ENCODE data around the gene UBE2Q2. TPM values are rescaled to one million over a fixed set of nuclear protein-coding genes. Genes with fewer than 3 reads are reported as not detected.
"Not testable (repeated sequence)": the region's sequence is repeated elsewhere in the genome, so short reads cannot be mapped to it uniquely, and the experiment has no call there.

UBE2Q2 gene
- total RNA-seq, 1 donor from 2014 or later, result 37.0 TPM

DNA sequence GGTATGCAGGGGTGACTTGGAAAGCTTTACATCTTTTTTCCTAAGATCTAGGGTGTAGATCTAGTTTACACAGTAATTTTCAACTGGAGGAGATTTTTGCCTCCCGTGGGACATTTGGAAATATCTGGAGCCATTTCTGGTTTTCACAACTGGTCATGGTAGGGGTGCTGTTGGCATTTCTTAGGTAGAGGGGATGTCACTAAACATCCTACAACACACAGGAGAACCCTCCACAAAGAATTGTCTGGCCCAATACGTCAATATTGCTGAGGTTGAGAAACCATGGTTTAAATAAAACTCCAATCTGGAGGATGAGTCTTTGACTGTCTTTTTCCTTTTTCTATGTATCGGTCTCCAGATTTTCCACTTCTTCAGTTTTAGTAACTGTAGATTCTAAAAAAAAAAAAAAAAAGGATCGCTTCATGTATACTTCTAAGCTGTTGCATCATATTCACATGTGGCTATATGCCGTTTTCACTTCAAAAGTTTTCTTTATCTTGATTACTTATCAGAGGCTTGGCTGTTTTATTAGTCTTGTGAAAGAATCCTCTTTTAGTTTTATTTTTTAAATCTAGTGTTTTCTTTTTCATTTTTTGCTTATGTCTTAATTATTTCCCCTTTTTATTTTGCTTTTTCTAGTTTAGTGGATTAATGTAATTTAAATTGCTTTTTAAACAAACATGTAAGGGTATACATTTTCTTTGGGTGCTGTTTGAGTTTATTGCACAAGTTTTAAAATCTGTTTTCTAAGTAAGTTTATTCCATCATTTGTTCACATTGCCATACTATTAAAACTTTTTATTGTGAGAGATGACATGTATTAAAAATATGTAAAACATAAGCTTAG, 21.2 kb downstream of the UBE2Q2 start:
- intact Hi-C loops (cut with micrococcal nuclease), result no loop called here

DNA sequence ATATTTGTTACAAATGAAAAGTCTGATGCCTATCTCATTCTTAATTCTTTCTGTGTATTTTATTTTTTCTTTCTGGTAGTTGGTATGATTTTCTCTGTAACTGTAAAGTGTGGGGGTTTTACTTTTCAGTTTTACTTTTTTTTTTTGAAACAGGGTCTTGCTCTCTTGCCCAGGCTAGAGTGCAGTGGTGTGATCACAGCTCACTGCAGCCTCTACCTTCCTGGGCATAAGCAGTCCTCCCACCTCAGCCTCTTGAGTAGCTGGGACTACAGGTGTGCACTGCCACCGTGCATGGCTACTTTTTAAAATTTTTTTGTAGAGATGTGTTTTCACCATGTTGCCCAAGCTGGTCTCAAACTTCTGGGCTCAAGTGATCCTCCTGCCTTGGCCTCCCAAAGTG, 22.8 kb downstream of the UBE2Q2 start:
- intact Hi-C loops (cut with micrococcal nuclease), result not testable (repeated sequence)

DNA sequence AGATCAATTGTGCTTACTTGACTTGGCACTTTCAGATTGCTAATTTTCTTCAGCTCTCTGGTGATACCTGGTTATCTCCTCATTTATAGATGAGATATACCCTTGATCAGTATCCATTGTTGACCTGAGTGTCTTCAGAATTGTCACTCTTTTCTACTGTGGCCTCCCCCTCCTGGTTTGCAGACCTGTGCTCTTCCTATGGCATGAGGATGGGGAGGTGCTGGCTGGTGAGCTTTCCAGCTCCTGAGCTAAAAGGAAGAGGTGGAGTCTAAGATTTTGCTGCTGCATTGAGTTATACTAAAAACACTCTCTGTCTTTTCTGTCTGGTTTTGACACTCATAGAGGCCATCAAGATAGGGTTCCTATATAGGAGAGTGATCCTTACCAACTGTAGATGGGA, 23.7 kb downstream of the UBE2Q2 start:
- intact Hi-C loops (cut with micrococcal nuclease), result no loop called here

DNA sequence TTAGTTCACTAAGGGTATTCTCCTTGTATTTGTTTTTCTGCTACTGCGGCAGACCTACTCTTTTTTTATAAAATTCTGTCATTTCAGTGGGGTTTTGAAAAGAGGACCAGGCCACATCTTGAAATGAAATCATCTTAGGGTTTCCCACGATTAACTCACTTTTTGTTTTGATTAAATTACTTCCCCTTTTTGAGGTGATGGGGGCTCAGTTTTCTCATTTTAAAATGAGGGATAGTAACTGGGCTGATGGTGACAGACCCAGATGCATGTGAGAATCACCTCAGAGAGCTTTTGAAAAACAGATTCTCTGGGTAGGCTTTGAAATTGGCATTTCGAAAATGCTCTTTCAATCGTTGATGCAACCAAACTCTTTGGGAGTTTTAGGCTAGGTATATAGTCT, 24.2 kb downstream of the UBE2Q2 start:
- intact Hi-C loops (cut with micrococcal nuclease), result no loop called here

DNA sequence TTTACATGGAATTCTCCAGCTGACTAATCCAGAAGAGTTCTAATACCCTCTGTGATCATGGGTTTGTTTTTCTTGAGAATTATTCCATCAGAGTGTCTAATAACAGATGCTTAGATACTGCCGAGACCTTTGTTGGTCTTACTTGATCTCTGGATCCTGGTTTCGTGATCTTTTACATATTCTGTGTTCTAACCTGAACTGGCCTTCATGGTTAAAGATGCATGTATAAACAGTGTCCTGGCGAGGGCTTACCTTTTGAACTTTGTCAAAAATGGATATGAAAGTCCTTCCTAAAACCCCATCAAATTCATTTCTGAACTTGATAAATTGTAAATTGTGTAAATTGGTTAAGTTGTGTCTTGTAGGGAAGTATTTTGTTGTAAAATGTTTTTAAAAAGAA, 24.8 kb downstream of the UBE2Q2 start:
- intact Hi-C loops (cut with micrococcal nuclease), result no loop called here

DNA sequence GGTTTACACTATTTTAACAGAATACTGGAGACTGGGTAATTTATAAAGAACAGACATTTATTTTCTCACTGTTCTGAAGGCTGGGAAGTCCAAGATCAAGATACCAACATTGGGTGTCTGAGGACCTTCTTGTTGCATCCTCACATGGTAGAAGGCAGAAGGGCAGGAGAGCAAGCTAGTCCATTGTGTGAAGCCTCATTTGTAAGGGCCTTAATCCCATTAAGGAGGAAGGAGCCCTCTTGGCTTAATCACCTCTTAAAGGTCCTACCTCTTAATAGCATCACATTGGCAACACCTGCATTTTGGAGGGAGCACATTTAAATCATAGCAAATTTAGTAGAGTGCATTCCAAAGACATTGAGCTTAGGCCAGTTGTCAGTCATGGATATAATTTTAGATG, 26.2 kb downstream of the UBE2Q2 start:
- intact Hi-C loops (cut with micrococcal nuclease), result no loop called here

DNA sequence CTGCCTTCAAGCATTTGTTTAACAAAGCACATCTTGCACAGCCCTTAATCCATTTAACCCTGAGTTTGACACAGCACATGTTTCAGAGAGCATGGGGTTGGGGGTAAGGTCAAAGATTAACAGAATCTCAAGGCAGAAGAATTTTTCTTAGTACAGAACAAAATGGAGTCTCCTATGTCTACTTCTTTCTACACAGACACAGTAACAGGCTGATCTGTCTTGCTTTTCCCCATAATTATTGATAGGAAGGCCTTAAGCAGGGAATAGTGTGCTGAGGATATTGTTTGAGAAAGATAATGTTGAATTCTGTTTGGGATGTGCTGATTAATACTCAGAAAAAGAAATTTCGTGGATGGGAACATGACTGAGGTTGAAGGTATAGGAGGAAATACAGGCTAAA, 28.3 kb downstream of the UBE2Q2 start:
- intact Hi-C loops (cut with micrococcal nuclease), result not testable (repeated sequence)

DNA sequence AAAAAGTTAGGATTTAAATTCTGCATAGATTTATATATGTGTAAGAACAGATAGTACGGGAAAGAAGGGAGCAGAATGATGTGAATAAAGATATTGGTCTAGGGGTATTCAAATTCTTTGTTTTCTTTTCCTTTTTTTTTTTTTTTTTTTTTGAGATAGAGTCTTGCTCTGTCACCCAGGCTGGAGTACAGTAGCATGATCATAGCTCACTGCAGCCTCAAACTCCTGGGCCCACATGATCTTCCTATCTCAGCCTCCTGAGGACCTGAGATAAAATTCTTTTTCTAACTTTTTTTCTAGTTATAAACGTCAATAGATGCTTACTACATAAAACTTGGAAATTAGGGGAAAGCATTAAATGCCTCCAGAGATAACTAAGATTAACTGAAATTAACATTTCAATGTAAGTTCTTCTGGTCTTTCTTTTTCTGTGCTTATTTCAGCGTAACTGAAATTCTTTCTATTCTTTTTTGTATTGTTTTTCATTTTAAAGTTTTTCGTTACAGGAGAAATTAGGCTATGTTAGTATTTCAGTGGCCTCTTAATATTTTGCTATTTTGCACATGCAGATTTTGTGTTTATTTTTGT, 29.2 kb downstream of the UBE2Q2 start:
- intact Hi-C loops (cut with micrococcal nuclease), result no loop called here

DNA sequence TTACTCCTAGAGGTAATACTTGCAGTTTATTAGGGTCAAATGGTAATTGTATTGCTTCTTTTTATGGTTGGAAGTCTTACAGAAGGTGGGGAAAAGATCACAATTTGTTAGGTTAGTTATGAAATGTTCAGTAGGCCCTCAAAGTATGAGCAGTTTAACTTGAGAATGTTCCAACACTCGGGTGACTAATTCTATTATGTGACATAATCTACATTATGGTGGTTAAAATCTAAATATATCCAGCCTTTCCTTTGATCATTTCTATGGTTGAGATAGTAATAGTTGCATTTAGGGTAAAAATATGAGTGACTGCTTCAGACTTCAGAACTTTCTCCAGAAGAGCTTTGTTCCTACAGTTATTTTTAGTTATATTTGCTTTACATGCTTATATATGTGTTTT, 40.8 kb downstream of the UBE2Q2 start:
- intact Hi-C loops (cut with micrococcal nuclease), result no loop called here

DNA sequence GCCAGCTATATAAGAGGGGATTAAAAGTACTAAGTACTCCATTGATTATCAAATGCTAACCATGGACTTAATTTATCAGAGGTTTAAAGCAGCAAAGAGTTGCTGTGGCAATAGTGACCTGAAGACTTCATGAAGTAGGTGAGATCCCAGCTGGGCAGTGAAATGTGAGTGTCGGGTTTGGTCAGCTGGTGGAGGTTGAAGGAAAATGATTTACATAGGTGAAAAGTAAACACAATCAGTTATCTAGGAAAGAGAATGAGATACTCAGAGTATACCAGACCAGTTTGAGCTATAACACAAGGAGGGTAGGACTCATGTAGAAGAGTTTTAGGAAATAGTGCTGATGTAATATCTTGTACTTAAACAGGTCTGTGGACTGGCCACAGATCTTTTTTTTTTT, 43.9 kb downstream of the UBE2Q2 start:
- intact Hi-C loops (cut with micrococcal nuclease), result no loop called here

DNA sequence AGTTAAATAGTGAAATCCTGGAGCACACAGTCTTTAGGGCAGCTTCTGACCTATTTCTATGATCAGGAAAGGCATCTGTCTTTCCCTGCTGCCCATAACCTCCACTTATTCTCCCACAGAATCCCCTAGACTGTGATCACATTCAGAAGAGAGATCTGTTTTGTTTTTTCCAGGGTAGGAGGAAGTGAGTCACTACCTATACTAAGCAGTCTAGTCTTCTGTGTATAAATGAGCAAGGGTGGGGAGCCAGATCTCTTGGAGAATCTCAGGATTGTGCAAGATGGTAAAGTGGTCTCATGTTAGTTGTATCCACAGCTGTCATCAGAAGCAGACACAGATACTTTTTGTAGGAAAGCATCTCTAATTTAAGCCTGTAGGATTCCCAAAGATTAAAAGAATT, 48.6 kb downstream of the UBE2Q2 start:
- intact Hi-C loops (cut with micrococcal nuclease), result no loop called here

DNA sequence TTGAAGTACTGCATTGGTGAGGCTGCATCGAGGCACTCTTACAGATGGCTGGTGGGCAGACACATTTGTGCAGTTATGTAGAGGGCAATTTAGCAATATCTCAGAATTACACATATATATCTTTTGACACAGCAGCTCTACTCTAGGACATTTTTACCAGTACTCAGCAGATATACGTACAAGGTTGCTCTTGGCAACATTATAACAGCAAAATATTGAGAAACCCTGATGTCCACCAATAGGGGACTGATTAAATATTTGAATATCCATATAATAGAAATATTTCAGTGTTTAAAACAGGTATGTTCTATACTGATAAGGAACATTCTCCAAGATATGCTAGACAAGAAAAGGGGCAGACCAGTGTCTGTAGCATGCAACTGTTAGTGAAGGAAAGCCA, 52.5 kb downstream of the UBE2Q2 start:
- intact Hi-C loops (cut with micrococcal nuclease), result no loop called here

DNA sequence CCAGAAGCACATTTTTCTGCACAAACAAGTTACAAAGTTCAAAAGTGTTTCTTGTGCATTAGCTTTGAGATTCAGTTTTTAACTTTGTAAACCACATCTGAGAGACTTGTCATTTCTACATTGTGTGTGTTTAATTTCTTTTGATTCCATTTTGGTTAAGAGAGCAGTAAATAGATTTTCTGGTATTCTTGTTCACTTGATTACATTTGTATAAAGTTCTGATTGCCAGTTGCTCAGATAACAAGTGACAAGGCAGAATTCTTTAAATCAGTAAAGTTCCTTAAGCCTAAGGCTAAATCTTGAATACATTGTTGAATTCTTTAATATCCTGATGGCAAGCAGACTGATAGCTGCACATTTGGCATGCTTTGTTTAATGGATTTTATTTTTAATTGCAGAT, 57.3 kb downstream of the UBE2Q2 start:
- intact Hi-C loops (cut with micrococcal nuclease), result loop anchor here (10.0 kb wide), 1 partner anchor 166 kb away; no protein-coding TSS in a partner anchor

DNA sequence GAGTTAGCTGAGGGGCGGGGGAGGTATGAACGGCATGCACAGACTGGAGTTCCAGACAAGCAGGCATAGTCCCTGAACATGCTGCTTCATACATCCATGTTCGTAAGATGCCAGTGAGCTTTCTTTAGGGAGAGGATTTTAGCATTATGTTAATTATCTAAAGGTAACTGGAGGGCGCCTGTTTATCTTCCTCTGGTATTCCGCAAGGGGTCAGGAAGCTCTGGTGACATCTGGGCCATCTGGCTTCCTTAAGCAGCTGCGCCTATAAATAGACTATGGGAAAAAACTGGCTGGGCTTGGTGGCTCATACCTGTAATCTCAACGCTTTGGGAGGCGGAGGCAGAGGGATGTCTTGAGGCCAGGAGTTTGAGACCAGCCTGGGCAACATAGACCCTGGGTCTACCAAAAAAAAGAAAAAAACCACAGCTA, 58.9 kb downstream of the UBE2Q2 start:
- intact Hi-C loops (cut with micrococcal nuclease), result loop anchor here (2.0 to 10.0 kb wide), 2 partner anchors 57 to 167 kb away; no protein-coding TSS in a partner anchor

DNA sequence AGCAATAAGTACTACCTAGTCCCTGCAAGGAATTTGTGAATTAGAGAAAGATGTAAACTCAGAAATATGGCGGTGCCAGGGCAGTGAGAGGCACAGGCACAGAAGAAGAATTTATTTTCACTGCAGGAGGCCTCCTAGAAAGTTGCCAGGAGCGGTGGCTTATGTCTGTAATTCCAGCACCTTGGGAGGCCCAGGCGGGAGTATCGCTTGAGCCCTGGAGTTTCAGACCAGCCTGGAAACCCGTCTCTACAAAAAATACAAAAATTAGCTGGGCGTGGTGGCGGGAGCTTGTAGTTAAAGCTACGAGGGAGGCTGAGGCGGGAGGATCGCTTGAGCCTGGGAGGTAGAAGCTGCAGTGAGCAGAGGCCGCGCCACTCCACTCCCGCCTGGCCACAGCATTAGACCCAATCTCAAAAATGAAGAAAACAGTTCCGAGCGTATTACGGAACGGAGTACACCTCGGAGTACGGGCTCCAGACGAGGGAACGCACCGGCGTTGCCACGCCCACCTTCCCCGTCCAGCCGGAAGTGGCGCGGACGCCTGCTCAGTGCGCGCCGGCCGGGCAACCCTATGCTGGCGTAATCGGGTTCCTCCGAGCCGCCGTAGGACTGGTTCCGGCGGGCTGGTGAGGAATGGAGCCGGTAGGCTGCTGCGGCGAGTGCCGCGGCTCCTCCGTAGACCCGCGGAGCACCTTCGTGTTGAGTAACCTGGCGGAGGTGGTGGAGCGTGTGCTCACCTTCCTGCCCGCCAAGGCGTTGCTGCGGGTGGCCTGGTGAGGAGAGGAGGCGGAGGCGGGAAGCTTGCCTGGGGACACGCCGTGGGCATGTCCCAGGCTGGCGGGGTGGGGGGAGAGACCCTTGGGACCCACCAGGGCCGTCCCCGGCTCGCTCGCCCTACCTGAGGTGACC, 60.3 kb downstream of the UBE2Q2 start, which contains the start of gene FBXO22:
Gene FBXO22 (plus strand): TSS at position 548 of the 909 bp plus-strand sequence. CDS start 86 bp downstream, at position 634.
- intact Hi-C loops (cut with micrococcal nuclease), result loop anchor here (2.0 to 10.0 kb wide), 2 partner anchors 59 to 169 kb away; no protein-coding TSS in a partner anchor

DNA sequence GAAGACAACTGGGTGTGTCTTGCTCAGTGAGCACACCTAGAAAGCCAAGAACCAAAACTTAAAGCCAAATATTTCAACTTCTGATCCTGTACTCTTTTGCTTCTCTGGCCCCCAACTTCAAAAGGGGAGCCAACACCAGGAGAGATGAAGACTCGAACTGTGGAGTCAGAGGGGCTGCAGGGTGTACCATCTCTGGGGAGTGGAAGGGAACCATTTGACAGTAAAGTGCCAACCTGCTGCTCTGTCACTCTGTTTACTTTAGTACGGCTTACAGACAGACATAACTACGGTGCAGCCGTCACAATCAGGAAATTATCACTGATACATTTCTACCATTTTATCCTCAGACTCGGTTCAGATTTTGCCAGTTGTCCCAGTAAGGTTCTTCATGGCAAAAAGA, 62.0 kb downstream of the UBE2Q2 start:
- intact Hi-C loops (cut with micrococcal nuclease), result loop anchor here (10.0 kb wide), 1 partner anchor 170 kb away; no protein-coding TSS in a partner anchor

DNA sequence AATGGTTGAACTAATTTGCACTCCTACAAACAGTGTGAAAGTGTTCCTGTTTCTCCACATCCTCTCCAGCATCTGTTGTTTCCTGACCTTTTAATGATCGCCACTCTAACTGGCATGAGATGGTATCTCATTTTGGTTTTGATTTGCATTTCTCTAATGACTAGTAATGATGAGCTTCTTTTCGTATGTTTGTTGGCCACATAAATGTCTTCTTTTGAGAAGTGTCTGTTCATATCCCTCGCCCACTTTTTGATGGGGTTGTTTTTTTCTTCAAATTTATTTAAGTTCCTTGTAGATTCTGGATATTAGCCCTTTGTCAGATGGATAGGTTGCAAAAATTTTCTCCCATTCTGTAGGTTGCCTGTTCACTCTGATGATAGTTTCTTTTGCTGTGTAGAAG, 67.1 kb downstream of the UBE2Q2 start:
- intact Hi-C loops (cut with micrococcal nuclease), result not testable (repeated sequence)

DNA sequence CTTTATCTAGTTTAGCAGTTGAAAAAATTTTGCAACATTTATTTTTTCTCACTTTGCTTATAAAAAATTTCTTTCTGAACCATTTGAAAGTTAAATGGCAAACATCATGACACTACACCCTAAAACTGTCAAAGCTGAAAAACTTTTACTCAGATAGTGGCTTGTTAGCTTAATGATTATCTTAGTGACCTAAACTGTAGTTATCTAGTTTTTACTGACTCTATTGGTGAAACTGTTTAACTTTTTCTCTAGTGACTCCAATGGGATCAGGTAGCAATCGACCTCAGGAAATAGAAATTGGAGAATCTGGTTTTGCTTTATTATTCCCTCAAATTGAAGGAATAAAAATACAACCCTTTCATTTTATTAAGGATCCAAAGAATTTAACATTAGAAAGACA, 73.7 kb downstream of the UBE2Q2 start:
- intact Hi-C loops (cut with micrococcal nuclease), result no loop called here

DNA sequence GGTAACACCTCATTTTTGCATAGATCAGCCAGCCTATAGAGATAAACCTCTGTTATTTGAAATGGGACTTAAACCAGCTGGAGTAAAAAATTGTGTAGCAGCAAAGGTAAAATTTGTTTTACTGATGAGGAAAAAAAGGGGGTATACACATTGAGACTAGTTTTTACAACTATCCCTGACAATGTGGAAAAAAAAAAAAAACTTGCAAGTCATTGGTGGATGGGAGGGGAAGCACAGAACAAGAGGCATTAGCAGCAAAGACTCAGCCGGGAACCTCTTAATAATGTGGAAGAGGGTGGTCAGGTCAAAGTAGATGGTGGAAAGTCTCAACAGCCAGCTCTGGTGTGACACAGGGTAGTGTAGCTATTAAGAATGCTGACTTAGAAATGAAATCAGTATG, 74.9 kb downstream of the UBE2Q2 start:
- intact Hi-C loops (cut with micrococcal nuclease), result no loop called here

DNA sequence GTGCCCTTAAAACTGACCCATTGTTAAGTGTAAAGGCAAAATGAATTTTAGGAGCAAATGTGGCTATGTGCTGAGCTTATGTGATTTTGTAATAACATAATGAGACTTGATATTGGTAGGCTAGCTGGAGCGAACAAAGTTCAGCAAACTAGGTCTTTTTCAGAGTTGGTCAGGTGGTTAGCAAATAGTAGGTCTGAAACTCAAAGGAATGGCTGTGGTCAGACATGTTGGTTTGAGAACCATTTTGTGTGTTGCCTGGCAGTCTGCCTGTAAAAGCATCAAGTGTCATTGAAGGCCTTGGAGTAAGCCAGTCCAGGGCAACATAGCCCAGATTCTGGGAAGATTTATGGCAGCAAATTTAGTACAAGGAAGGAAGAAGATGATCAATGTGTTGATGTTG, 76.8 kb downstream of the UBE2Q2 start:
- intact Hi-C loops (cut with micrococcal nuclease), result no loop called here

Data from T-helper 2 cell treated with Interferon-gamma antibody and Interleukin-4, amounts not matched to agents 100 ng/mL and 5 ng/mL, for 36 hours (primary cell).